Right lung (tissue), 10 donors: ENCODE results near the gene TALDO1. TPM values are rescaled to one million over a fixed set of nuclear protein-coding genes. Genes with fewer than 3 reads are reported as not detected.

Experiments used
- DNase-seq, 2 donors: peaks; one replicate each; pipeline ENCODE4 v3.0.0-alpha.2; 2013
- long read RNA-seq, 8 donors: transcript quantifications; one replicate each; lab custom pipeline, GENCODE V29; 2026
- polyA plus RNA-seq, 5 donors: library from polyadenylated mRNA; unstranded; fragments of 120-200 nt; gene quantifications; one replicate each; pipeline versions ENCODE4 v1.2.1 to v1.2.3, GENCODE V29; 2013; ENCODE audit warnings: inconsistent platforms in 1 of 5, low replicate concordance in 1 of 5; ENCODE audit not compliant: insufficient read length in 5 of 5, insufficient read depth in 1 of 5

Gene TALDO1
- 100 to 1,000 TPM; 100 to 129 (median 107) TPM for polyA plus RNA-seq
- long read RNA-seq, donor 1, transcript TALDO1-201 (8 exons, 1,346 nt), result major isoform, 69 of 144 reads
- long read RNA-seq, donor 1, transcript TALDO1-206 (2 exons, 587 nt), result minor isoform, 11 of 144 reads
- long read RNA-seq, donor 1, partial matches to known transcripts, result 60 of 144 reads
- long read RNA-seq, donor 1, other reads (novel, unspliced or antisense), result 0 of 144 reads
- long read RNA-seq, donor 2, transcript TALDO1-201 (8 exons, 1,346 nt), result major isoform, 46 of 62 reads
- long read RNA-seq, donor 2, partial matches to known transcripts, result 14 of 62 reads
- long read RNA-seq, donor 2, other reads (novel, unspliced or antisense), result 0 of 62 reads
- long read RNA-seq, donor 3, transcript TALDO1-201 (8 exons, 1,346 nt), result major isoform, 67 of 101 reads
- long read RNA-seq, donor 3, partial matches to known transcripts, result 23 of 101 reads
- long read RNA-seq, donor 3, other reads (novel, unspliced or antisense), result 0 of 101 reads
- long read RNA-seq, donor 4, transcript TALDO1-201 (8 exons, 1,346 nt), result major isoform, 43 of 68 reads
- long read RNA-seq, donor 4, partial matches to known transcripts, result 21 of 68 reads
- long read RNA-seq, donor 4, other reads (novel, unspliced or antisense), result 0 of 68 reads
- long read RNA-seq, donor 5, transcript TALDO1-201 (8 exons, 1,346 nt), result major isoform, 89 of 130 reads
- long read RNA-seq, donor 5, partial matches to known transcripts, result 35 of 130 reads
- long read RNA-seq, donor 5, other reads (novel, unspliced or antisense), result 0 of 130 reads
- long read RNA-seq, donor 6, transcript TALDO1-201 (8 exons, 1,346 nt), result major isoform, 86 of 129 reads
- long read RNA-seq, donor 6, transcript TALDO1-206 (2 exons, 587 nt), result minor isoform, 5 of 129 reads
- long read RNA-seq, donor 6, partial matches to known transcripts, result 29 of 129 reads
- long read RNA-seq, donor 6, other reads (novel, unspliced or antisense), result 0 of 129 reads
- long read RNA-seq, donor 7, transcript TALDO1-201 (8 exons, 1,346 nt), result major isoform, 54 of 73 reads
- long read RNA-seq, donor 7, partial matches to known transcripts, result 14 of 73 reads
- long read RNA-seq, donor 7, other reads (novel, unspliced or antisense), result 0 of 73 reads
- long read RNA-seq, donor 8, transcript TALDO1-201 (8 exons, 1,346 nt), result major isoform, 38 of 51 reads
- long read RNA-seq, donor 8, partial matches to known transcripts, result 10 of 51 reads
- long read RNA-seq, donor 8, other reads (novel, unspliced or antisense), result 0 of 51 reads

- peak; percentile 85 to 86 for DNase-seq
Observed at GRCh38 chr11:747158-748006, at the start of gene TALDO1. Gene TALDO1 (plus strand): TSS chr11:747464. CDS start chr11:747482, 18 bp downstream.

DNA sequence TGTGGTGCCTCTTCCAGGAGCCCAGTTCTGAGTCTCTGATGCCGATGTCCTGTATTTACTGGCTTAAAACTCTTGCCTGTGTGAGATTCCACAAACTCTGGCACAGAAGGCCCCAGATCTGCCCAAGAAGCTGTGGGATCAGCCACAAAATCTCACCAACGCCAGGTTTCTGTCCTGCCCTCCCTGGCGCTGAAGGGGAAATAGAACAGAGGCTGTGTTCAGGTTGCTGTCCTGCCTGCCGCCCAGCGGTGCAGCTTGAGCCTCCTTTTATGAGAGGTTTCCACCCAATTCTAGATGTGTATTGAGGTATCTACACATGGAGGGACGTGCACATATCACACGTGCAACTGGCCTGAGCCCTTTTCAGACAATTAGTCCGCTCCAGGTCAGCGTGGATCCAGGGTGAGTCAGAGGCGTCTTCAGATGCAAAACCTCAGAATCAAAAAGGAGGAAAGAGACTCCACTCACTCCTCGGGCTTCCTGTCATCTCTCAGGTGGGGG lies 49.4 kb upstream of the TALDO1 start:
- DNase-seq, result no peak

- no peak for DNase-seq
Observed at GRCh38 chr11:698493-699115, 48.7 kb upstream of the TALDO1 start.

- no peak for DNase-seq
Observed at GRCh38 chr11:699116-699508, 48.2 kb upstream of the TALDO1 start.

DNA sequence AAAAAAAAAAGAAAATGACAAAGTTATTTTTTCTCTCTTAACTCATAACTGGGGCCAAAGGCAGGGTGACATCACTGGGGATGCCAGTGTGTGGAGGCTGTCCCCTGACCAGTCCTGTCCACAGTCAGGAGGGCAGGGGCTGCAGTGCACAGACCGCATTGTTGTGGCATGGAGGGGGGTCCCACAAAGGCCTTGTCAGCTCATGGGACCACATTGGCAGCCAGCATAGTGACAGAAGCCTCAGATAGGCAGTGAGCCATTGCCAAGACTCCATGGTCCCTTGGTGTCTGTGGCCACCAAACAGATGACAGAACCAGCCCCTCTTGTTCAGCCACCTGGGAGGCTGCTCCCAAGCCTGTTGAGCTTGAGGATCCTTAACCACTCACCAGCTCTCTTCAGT lies 47.5 kb upstream of the TALDO1 start:
- DNase-seq, result no peak

DNA sequence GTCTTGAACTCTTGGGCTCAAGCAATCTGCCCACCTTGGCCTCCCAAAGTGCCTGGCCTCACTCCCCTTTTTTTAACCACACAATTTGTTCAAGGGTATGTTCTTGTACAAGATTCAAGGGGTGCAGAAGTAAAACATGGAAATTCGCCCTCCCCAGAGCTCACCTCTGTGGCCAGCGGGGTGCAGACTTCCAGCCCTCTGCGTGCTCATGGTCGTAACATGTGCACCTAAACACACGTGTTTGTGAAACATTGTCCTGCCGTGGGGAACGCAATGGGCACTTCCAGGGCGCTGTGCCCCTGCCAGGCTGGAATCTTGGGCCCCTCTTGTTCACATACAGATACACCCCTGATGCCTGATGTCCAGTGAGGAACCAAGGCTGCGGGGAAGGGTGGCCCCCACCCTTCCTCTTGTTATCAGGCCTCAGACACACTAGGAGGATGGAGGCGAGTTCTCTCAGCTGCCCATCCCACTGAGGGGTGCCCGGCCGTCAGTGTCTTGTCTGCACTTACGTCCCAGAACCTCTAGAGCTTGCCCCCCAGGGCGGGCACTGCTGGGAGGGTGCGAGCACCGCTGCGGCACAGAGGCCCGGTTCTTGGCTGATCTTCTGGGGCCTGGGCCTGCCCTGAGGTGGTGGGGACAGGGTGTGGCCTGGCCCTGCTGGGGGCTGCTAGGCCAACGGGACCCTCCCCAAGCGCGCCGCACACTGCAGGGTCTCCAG lies 45.4 kb upstream of the TALDO1 start:
- DNase-seq, result no peak

- DNase-seq, result no peak
Observed at GRCh38 chr11:702462-703461, 44.5 kb upstream of the TALDO1 start.

DNA sequence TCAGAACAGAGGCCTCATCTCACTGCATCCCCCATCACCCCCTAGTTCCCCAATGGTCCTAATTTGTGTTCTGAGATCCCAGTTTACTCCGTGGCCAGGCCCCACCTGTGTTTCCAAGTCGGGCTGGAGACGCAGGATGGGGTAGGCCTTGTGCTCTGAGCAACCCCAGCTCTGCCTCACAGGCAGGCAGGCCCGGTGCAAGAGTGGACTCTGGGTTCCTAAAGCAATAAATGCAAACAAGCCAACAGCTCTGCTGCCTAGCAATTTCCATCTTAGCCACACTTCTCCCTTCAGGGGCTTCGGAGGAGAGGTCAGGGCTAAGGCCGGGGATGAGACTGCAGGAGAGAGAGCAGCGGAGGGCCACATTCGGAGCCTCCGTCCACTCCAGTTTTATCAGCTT lies 43.8 kb upstream of the TALDO1 start:
- no peak for DNase-seq

DNA sequence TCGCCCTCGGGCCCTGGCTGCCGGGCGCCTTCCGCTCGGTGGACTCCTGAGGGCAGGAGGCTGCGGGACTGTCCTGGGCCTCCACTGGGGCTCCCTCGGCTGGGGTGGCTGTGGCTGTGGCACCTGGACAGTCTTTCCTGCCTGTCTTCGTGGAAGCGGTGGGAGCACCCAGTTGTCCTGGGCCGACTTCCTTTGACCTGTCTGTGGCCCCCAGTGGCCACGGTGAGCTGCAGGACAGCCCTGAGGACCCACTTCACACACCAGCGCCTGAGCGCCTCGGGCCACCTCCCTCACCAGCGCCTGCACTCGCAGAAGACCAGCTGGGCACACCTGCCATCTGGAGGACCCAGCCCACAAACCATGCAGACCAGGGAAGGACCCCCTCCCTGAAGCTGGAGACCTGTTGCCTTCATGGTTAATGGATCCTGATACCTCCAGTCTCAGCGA lies 43.0 kb upstream of the TALDO1 start:
- DNase-seq, result no peak

DNA sequence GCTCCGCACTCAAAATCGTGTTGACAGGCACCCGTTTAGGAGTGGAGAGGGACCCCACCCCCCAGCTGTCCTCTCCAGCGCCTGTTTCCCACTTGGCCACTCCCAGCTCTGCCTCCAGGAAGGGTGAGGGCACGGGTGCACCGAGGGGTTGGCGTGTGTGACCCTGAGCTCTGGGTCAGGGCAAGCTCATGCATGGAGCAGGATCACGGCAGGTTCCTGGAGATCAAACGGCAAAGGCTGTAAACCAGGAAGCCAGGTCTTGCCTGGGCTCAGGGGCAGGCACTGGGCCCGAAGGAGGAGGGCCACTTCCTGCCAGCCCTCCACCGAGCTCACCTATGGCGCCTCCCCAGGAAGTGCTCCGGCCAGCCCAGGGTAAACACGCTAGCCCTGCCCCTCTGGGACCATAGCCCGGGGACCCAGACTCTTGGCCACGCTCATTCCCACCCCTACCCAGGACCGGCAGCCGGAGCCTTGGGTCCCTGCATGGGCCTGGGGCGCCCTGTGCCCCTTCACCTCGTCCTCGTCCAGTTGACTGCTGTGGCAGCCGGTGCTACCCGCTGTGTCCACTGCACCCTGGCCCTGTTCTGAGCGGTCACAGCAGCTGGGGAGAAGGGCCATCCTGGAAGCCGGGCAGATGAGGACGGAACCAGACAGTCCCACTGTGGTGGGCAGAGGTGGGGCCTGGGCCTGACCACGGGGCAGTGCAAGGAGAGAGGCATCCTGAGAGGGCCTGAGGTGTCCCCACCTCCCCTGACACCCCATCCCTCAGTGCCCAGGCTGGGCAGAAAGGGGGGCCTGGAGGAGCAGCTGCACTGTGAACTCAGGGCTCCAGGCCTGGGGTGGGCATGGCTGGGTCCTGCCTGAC lies 42.3 kb upstream of the TALDO1 start:
- no peak for DNase-seq

DNA sequence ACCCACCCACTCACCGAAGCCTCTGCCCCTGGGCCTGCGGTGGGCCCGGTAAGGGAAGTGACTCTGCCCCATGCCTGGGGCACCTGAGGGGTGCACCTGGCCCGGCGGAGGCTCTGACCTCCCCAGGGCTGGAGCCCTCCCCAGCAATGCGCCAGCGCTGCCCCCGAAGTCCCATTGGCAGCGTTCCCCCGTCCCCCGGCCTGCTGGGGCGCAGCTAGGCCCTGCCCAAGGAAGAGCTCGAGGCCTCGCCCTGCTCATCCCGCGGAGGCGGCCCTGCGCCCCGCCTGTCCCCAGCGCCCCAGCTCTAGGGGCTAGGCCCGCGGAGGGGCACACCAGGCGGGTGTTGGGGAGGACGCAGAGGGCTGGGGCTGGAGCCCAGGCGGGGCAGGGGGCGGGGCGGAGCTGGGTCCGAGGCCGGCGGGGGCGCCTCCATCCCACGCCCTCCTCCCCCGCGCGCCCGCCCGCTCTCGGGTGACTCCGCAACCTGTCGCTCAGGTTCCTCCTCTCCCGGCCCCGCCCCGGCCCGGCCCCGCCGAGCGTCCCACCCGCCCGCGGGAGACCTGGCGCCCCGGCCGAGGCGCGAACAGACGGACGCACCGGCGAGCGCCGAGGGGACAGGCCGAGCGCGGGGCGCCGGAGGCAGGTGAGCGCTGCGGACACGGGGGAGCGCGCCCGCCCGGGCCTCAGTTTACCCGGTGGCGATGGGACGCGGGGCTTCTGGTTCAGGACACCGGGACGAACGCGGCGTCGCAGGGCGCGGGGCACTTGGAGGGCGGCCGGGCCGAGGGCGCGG lies 41.4 kb upstream of the TALDO1 start, which contains the start of gene EPS8L2:
EPS8L2 (plus strand) TSS at position 586 of the 793 bp plus-strand sequence. CDS start 3,177 bp downstream, outside the sequence.
- no peak for DNase-seq

GRCh38 chr11:706439-706956 lies 40.8 kb upstream of the TALDO1 start:
- no peak for DNase-seq

- no peak for DNase-seq
Observed at GRCh38 chr11:706957-707816, 40.1 kb upstream of the TALDO1 start.

DNA sequence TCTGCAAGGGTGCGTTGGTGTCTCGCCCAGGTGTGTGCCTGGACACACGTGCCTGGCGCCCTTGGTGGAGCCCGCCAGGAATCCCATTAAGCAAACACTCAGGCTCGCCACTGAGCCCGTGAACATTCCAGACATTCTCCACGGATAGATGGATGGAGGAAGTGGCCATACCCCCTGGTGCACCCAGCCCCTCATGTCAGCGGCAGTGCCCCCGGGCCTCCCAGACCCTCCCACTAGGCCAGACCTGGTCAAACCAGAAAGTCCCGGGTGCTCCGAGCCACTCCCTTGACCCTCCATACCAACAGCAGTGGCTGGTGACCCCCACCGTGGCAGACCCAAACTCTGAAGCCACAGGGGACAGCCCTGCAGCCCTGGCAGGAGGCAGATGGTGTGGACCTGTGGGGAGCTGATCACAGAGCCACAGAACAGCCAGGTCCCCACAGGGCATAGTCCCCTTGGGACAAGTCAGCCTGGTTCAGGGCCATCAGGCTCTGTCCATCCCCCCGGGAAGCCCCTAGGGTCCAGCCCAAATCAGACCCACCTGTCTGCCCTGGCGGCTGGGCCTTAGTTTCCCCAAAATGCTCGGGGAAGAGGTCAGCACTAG lies 39.3 kb upstream of the TALDO1 start:
- DNase-seq, result no peak
